Measurements from ENCODE around the gene SH2D1B. TPM values are rescaled to one million over a fixed set of nuclear protein-coding genes. Genes with fewer than 3 reads are reported as not detected.
"Not testable (repeated sequence)": the region's sequence is repeated elsewhere in the genome, so short reads cannot be mapped to it uniquely, and the experiment has no call there.

Gene SH2D1B
- total and polyA plus RNA-seq, 4 donors: 0.17 to 0.84 (median 0.30) TPM

- no peaks in the 10 kb centered on the region for H3K4me1 ChIP-seq (ENCODE audit: control insufficient read depth in 4 of 4, insufficient read depth in 4 of 4, low read length in 3 of 4)
- TF ChIP-seq EGR1 (IDR thresholded peaks at IDR 0.05; ENCODE audit: low read depth in 2 of 2): no peak
- no peak for TF ChIP-seq FOXA2 (IDR thresholded peaks at IDR 0.05)
- no peak for TF ChIP-seq JUND (IDR thresholded peaks at IDR 0.05)
- TF ChIP-seq RXRA (IDR thresholded peaks at IDR 0.05): no peak
- TF ChIP-seq GABPA (IDR thresholded peaks at IDR 0.05 in 1 of 2, conservative IDR thresholded peaks at IDR 0.05 in 1 of 2): no peak
- TF ChIP-seq RAD21 (IDR thresholded peaks at IDR 0.05): no peak
- TF ChIP-seq ATF3 (IDR thresholded peaks at IDR 0.05): no peak
- TF ChIP-seq FOXA1 (IDR thresholded peaks at IDR 0.05): no peak
- TF ChIP-seq HNF4G (IDR thresholded peaks at IDR 0.05): no peak
- no peak for TF ChIP-seq YY1 (IDR thresholded peaks at IDR 0.05)
- TF ChIP-seq NR2F2 (IDR thresholded peaks at IDR 0.05): no peak
- no peaks in the 10 kb centered on the region for H3K36me3 ChIP-seq (ENCODE audit: control insufficient read depth in 4 of 4, insufficient read depth in 3 of 4, low read depth in 1 of 4, low read length in 3 of 4)
- no peak overlapping the region for H3K27ac ChIP-seq (ENCODE audit: low read depth in 1 of 2, low read length in 2 of 2)
- WGBS: 52% methylated on average over 5 of the region's 5 CpGs
- H3K9me3 ChIP-seq (ENCODE audit: control insufficient read depth in 4 of 4, low read length in 3 of 4): no peaks in the 10 kb centered on the region
- no peak for DNase-seq (ENCODE audit: low spot score)
- no peak overlapping the region for H3K9ac ChIP-seq (ENCODE audit: low read depth in 1 of 2, low read length in 2 of 2)
- no peak overlapping the region for H3K4me3 ChIP-seq (ENCODE audit: low read depth in 1 of 3, low read length in 3 of 3)
- no peaks in the 10 kb centered on the region for H3K27me3 ChIP-seq (ENCODE audit: control insufficient read depth in 4 of 4, insufficient read depth in 4 of 4, low read length in 3 of 4)
Measured at GRCh38 chr1:162421258-162422164, 9.6 kb upstream of the SH2D1B start.

GRCh38 chr1:162420120-162420519 lies 8.2 kb upstream of the SH2D1B start:
- no peaks in the 10 kb centered on the region for H3K27me3 ChIP-seq (ENCODE audit: control insufficient read depth in 4 of 4, insufficient read depth in 4 of 4, low read length in 3 of 4)
- H3K9ac ChIP-seq (ENCODE audit: low read depth in 1 of 2, low read length in 2 of 2): no peak overlapping the region
- TF ChIP-seq FOXA2 (IDR thresholded peaks at IDR 0.05) (no peak), EGR1 (IDR thresholded peaks at IDR 0.05; ENCODE audit: low read depth in 2 of 2) (no peak), JUND (IDR thresholded peaks at IDR 0.05) (no peak), GABPA (IDR thresholded peaks at IDR 0.05 in 1 of 2, conservative IDR thresholded peaks at IDR 0.05 in 1 of 2) (no peak), ATF3 (IDR thresholded peaks at IDR 0.05) (no peak), SP1 (IDR thresholded peaks at IDR 0.05) (no peak), TAF1 (conservative IDR thresholded peaks at IDR 0.05) (no peak), RAD21 (IDR thresholded peaks at IDR 0.05) (no peak), HNF4A (conservative IDR thresholded peaks at IDR 0.05) (no peak)
- TF ChIP-seq, protein P1, sequence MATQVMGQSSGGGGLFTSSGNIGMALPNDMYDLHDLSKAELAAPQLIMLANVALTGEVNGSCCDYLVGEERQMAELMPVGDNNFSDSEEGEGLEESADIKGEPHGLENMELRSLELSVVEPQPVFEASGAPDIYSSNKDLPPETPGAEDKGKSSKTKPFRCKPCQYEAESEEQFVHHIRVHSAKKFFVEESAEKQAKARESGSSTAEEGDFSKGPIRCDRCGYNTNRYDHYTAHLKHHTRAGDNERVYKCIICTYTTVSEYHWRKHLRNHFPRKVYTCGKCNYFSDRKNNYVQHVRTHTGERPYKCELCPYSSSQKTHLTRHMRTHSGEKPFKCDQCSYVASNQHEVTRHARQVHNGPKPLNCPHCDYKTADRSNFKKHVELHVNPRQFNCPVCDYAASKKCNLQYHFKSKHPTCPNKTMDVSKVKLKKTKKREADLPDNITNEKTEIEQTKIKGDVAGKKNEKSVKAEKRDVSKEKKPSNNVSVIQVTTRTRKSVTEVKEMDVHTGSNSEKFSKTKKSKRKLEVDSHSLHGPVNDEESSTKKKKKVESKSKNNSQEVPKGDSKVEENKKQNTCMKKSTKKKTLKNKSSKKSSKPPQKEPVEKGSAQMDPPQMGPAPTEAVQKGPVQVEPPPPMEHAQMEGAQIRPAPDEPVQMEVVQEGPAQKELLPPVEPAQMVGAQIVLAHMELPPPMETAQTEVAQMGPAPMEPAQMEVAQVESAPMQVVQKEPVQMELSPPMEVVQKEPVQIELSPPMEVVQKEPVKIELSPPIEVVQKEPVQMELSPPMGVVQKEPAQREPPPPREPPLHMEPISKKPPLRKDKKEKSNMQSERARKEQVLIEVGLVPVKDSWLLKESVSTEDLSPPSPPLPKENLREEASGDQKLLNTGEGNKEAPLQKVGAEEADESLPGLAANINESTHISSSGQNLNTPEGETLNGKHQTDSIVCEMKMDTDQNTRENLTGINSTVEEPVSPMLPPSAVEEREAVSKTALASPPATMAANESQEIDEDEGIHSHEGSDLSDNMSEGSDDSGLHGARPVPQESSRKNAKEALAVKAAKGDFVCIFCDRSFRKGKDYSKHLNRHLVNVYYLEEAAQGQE (IDR thresholded peaks at IDR 0.05): no peak
- TF ChIP-seq, protein P2, sequence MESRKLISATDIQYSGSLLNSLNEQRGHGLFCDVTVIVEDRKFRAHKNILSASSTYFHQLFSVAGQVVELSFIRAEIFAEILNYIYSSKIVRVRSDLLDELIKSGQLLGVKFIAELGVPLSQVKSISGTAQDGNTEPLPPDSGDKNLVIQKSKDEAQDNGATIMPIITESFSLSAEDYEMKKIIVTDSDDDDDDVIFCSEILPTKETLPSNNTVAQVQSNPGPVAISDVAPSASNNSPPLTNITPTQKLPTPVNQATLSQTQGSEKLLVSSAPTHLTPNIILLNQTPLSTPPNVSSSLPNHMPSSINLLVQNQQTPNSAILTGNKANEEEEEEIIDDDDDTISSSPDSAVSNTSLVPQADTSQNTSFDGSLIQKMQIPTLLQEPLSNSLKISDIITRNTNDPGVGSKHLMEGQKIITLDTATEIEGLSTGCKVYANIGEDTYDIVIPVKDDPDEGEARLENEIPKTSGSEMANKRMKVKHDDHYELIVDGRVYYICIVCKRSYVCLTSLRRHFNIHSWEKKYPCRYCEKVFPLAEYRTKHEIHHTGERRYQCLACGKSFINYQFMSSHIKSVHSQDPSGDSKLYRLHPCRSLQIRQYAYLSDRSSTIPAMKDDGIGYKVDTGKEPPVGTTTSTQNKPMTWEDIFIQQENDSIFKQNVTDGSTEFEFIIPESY (IDR thresholded peaks at IDR 0.05): no peak
- DNase-seq (ENCODE audit: low spot score): no peak
- H3K9me3 ChIP-seq (ENCODE audit: control insufficient read depth in 4 of 4, low read length in 3 of 4): peaks cover 0 to 1% (median 0%) of the 10 kb centered on the region in 4 donors
- H3K27ac ChIP-seq (ENCODE audit: low read depth in 1 of 2, low read length in 2 of 2): no peak overlapping the region
- no peak overlapping the region for H3K4me3 ChIP-seq (ENCODE audit: low read depth in 1 of 3, low read length in 3 of 3)
- WGBS: 95% methylated on average over 3 of the region's 3 CpGs
- H3K36me3 ChIP-seq (ENCODE audit: control insufficient read depth in 4 of 4, insufficient read depth in 3 of 4, low read depth in 1 of 4, low read length in 3 of 4): no peaks in the 10 kb centered on the region
- no peaks in the 10 kb centered on the region for H3K4me1 ChIP-seq (ENCODE audit: control insufficient read depth in 4 of 4, insufficient read depth in 4 of 4, low read length in 3 of 4)

DNA sequence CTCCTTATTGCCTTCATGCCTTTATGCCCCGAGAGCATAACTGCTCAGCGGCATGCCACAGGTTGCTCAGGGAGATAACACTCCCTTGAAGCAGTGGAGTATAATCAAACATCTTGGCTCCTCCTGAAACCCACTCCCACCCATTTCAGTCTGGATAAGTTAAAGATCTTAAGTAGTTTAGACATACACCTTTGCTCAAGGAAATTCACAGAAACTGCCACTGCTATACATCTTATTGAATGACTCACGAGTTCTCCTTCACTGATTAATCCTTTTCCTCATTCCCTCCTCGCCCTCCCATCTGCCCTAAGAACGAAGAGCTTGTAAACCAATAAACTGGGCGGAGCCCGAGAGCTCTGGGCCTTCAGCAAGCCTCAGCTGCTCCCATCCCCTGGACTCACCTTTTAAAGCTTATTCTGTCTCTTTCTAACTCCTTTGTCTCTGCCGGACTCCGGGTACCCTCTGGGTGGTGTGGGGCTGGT lies 7.6 kb upstream of the SH2D1B start:
- not testable (repeated sequence) for H3K4me1 ChIP-seq (ENCODE audit: control insufficient read depth in 4 of 4, insufficient read depth in 4 of 4, low read length in 3 of 4); H3K9me3 ChIP-seq (ENCODE audit: control insufficient read depth in 4 of 4, low read length in 3 of 4); H3K27me3 ChIP-seq (ENCODE audit: control insufficient read depth in 4 of 4, insufficient read depth in 4 of 4, low read length in 3 of 4); H3K4me3 ChIP-seq (ENCODE audit: low read depth in 1 of 3, low read length in 3 of 3); H3K27ac ChIP-seq (ENCODE audit: low read depth in 1 of 2, low read length in 2 of 2); H3K36me3 ChIP-seq (ENCODE audit: control insufficient read depth in 4 of 4, insufficient read depth in 3 of 4, low read depth in 1 of 4, low read length in 3 of 4); H3K9ac ChIP-seq (ENCODE audit: low read depth in 1 of 2, low read length in 2 of 2); DNase-seq (ENCODE audit: low spot score)
- WGBS: 76% methylated on average over 9 of the region's 9 CpGs

GRCh38 chr1:162418584-162418983 lies 6.6 kb upstream of the SH2D1B start:
- not testable (repeated sequence) for H3K27ac ChIP-seq (ENCODE audit: low read depth in 1 of 2, low read length in 2 of 2); DNase-seq (ENCODE audit: low spot score); H3K36me3 ChIP-seq (ENCODE audit: control insufficient read depth in 4 of 4, insufficient read depth in 3 of 4, low read depth in 1 of 4, low read length in 3 of 4); H3K27me3 ChIP-seq (ENCODE audit: control insufficient read depth in 4 of 4, insufficient read depth in 4 of 4, low read length in 3 of 4); H3K4me3 ChIP-seq (ENCODE audit: low read depth in 1 of 3, low read length in 3 of 3); H3K4me1 ChIP-seq (ENCODE audit: control insufficient read depth in 4 of 4, insufficient read depth in 4 of 4, low read length in 3 of 4); H3K9me3 ChIP-seq (ENCODE audit: control insufficient read depth in 4 of 4, low read length in 3 of 4); H3K9ac ChIP-seq (ENCODE audit: low read depth in 1 of 2, low read length in 2 of 2)
- WGBS: 84% methylated on average over 7 of the region's 7 CpGs
